ENCODE results near the gene INSR. TPM values are rescaled to one million over a fixed set of nuclear protein-coding genes. Genes with fewer than 3 reads are reported as not detected.

The INSR gene
- total RNA-seq, 3 donors from 2014 or later (not counting 1 experiment from before 2014, with no cell fraction given), result 0.50 to 4.9 (median 2.0) TPM

DNA sequence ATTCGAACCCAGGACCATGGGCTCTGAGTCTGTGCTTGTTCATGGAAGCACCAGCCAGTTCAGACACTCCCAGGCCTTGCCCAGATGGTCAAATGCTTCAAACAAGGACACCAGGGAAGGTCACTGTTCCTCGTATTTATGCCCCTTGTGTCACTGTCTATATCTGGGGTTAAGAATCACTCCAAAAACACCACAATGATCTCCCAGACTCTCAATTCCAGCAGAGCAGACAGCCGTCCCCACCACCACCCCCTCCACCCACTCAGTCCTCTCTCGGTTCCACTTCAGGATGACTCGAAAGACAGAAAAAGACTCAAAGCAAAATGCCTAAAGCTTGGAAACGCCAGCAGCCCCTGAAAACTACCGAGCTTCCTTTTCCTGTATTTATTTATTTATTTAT is 79.0 kb downstream of the INSR start:
- Histone ChIP-seq H3K9me3 (ENCODE audit: control insufficient read depth, insufficient read depth, low read length) (no peaks in the 10 kb centered on the region), H3K27ac (ENCODE audit: low read length) (no peak overlapping the region), H3K27me3 (ENCODE audit: control insufficient read depth, insufficient read depth, low read length) (no peaks in the 10 kb centered on the region), H3K4me1 (ENCODE audit: control insufficient read depth, insufficient read depth, low read length) (no peaks in the 10 kb centered on the region), H3K36me3 (ENCODE audit: control insufficient read depth, insufficient read depth, low read length) (no peaks in the 10 kb centered on the region), H3K4me3 (ENCODE audit: low read length) (no peak overlapping the region)
- WGBS (ENCODE audit: insufficient coverage), result 69% methylated on average over 5 of the region's 7 CpGs
- H3K27me3 Mint-ChIP-seq (ENCODE audit: low read depth in 2 of 2), result no peaks in the 10 kb centered on the region
- TF ChIP-seq, protein P1, sequence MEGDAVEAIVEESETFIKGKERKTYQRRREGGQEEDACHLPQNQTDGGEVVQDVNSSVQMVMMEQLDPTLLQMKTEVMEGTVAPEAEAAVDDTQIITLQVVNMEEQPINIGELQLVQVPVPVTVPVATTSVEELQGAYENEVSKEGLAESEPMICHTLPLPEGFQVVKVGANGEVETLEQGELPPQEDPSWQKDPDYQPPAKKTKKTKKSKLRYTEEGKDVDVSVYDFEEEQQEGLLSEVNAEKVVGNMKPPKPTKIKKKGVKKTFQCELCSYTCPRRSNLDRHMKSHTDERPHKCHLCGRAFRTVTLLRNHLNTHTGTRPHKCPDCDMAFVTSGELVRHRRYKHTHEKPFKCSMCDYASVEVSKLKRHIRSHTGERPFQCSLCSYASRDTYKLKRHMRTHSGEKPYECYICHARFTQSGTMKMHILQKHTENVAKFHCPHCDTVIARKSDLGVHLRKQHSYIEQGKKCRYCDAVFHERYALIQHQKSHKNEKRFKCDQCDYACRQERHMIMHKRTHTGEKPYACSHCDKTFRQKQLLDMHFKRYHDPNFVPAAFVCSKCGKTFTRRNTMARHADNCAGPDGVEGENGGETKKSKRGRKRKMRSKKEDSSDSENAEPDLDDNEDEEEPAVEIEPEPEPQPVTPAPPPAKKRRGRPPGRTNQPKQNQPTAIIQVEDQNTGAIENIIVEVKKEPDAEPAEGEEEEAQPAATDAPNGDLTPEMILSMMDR (IDR thresholded peaks at IDR 0.05), result no peak
- H3K4me3 Mint-ChIP-seq, result no peak overlapping the region
- H3K4me1 Mint-ChIP-seq, result no peaks in the 10 kb centered on the region
- DNase-seq (no peak), ATAC-seq (no peak)
- intact Hi-C loops (cut with micrococcal nuclease), result no loop called here
- no peaks in the 10 kb centered on the region for H3K9me3 Mint-ChIP-seq
- H3K27ac Mint-ChIP-seq, result no peak overlapping the region
- no peaks in the 10 kb centered on the region for H3K36me3 Mint-ChIP-seq

DNA sequence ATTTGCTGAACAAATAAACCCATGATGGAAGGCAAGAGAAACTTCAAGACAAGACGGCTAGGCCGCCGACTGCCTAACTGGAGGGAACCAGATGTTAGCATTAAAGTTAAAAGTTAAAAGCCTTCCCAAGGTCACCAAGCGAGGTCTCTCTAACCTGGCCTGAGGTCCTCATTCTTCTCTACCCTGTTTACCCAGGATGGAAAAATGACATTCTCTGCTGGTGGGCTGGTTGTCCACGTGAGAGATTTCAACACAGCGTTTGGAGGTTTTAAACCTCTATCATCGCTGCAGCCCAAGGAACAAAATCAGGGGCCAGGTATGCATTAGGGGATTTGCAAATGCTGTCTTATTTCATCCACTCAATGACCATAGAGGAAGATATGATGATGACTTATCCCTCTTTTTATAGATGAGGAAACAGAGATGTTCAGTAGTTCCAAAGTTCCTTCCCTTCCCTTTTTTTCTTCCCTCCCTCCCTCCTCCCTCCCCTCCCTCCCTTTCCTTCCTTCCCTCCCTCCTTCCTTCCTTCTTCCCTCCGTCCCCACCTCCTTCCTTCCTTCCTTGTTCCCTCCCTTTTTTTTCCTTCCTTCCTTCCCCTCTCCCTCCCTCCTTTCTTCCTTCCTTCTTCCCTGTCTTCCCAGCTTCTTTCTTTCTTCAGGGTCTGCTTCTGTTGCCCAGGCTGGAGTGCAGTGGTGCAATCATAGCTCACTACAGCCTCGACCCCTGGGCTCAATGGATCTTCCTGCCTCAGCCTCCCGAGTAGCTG is 79.7 kb downstream of the INSR start:
- H3K36me3 ChIP-seq (ENCODE audit: control insufficient read depth, insufficient read depth, low read length), result no peaks in the 10 kb centered on the region
- Mint-ChIP-seq H3K27me3 (ENCODE audit: low read depth in 2 of 2) (no peaks in the 10 kb centered on the region), H3K9me3 (no peaks in the 10 kb centered on the region), H3K4me1 (no peaks in the 10 kb centered on the region), H3K4me3 (no peak overlapping the region), H3K36me3 (no peaks in the 10 kb centered on the region), H3K27ac (no peak overlapping the region)
- no peak overlapping the region for H3K27ac ChIP-seq (ENCODE audit: low read length)
- 70% methylated on average over 10 of the region's 10 CpGs for WGBS (ENCODE audit: insufficient coverage)
- no peak overlapping the region for H3K4me3 ChIP-seq (ENCODE audit: low read length)
- intact Hi-C loops (cut with micrococcal nuclease), result no loop called here
- TF ChIP-seq, protein P1 (IDR thresholded peaks at IDR 0.05), result no peak
- no peaks in the 10 kb centered on the region for H3K4me1 ChIP-seq (ENCODE audit: control insufficient read depth, insufficient read depth, low read length)
- no peaks in the 10 kb centered on the region for H3K27me3 ChIP-seq (ENCODE audit: control insufficient read depth, insufficient read depth, low read length)
- ATAC-seq, result no peak
- DNase-seq, result no peak
- H3K9me3 ChIP-seq (ENCODE audit: control insufficient read depth, insufficient read depth, low read length), result no peaks in the 10 kb centered on the region

DNA sequence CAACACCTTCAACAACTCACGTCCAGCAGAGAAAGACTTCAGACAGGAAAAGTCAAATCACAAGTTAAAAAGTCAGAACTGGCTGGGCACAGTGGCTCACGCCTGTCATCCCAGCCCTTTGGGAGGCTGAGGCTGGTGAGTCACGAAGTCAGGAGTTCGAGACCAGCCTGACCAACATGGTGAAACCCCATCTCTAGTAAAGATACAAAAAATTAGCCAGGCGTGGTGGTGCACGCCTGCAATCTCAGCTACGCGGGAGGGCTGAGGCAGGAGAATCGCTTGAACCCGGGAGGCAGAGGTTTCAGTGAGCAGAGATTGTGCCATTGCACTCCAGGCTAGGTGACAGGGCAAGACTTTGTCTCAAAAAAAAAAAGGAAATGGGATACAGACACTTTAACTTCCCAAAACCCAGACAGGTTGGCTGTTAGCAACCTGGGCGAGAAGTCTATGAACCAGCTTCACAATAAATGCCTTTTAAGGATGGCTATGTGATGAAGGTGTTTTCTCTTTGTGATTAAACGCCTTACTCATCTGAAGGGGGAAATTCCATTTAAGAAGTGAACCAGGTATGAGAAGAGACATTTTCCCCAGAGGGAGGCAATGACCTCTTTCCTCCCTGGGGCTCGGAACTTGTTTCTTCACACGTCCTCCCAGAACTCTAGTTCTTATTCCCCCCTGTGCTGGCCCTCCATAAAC is 80.4 kb downstream of the INSR start:
- H3K27me3 ChIP-seq (ENCODE audit: control insufficient read depth, insufficient read depth, low read length), result no peaks in the 10 kb centered on the region
- H3K36me3 ChIP-seq (ENCODE audit: control insufficient read depth, insufficient read depth, low read length), result no peaks in the 10 kb centered on the region
- Mint-ChIP-seq H3K36me3 (no peaks in the 10 kb centered on the region), H3K9me3 (no peaks in the 10 kb centered on the region), H3K27ac (no peak overlapping the region), H3K27me3 (ENCODE audit: low read depth in 2 of 2) (no peaks in the 10 kb centered on the region), H3K4me1 (no peaks in the 10 kb centered on the region), H3K4me3 (no peak overlapping the region)
- H3K4me3 ChIP-seq (ENCODE audit: low read length), result no peak overlapping the region
- DNase-seq (no peak), ATAC-seq (no peak)
- 70% methylated on average over 14 of the region's 14 CpGs for WGBS (ENCODE audit: insufficient coverage)
- no peak overlapping the region for H3K27ac ChIP-seq (ENCODE audit: low read length)
- no peaks in the 10 kb centered on the region for H3K4me1 ChIP-seq (ENCODE audit: control insufficient read depth, insufficient read depth, low read length)
- intact Hi-C loops (cut with micrococcal nuclease), result no loop called here
- no peaks in the 10 kb centered on the region for H3K9me3 ChIP-seq (ENCODE audit: control insufficient read depth, insufficient read depth, low read length)
- TF ChIP-seq, protein P1 (IDR thresholded peaks at IDR 0.05), result no peak

Measured in natural killer cell (primary cell).